ENCODE results near the gene TBXAS1. TPM values are rescaled to one million over a fixed set of nuclear protein-coding genes. Genes with fewer than 3 reads are reported as not detected.

The TBXAS1 gene
- polyA plus RNA-seq, 4 donors, result 22.9 to 28.9 (median 25.4) TPM

DNA sequence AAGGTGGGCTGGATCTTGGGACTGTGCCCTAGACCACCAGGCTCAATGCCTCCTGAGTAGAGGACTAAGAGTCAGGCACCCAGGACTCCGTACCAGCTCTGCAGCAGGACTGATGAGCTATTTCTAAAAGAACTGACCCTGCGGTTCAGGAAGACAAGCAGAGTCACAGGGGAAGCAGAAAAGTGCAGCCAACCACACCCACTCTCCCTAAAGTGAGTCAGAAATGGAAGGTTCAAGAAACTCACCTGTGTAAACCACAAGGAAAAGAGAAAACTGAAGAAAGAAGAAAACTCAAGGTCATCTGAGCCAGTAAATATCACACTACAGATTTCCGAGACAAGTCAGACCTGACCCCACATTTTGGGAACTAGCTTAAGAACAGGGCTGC is 231.2 kb downstream of the TBXAS1 start:
- DNase-seq (ENCODE audit: low read depth in 4 of 4, low spot score in 3 of 4), result no peak

- no peak for DNase-seq (ENCODE audit: low read depth in 4 of 4, low spot score in 3 of 4)
Measured at GRCh38 chr7:140060788-140061606, 231.9 kb downstream of the TBXAS1 start.

- DNase-seq (ENCODE audit: low read depth in 4 of 4, low spot score in 3 of 4), result no peak
Measured at GRCh38 chr7:140061607-140061930, 232.5 kb downstream of the TBXAS1 start.

DNA sequence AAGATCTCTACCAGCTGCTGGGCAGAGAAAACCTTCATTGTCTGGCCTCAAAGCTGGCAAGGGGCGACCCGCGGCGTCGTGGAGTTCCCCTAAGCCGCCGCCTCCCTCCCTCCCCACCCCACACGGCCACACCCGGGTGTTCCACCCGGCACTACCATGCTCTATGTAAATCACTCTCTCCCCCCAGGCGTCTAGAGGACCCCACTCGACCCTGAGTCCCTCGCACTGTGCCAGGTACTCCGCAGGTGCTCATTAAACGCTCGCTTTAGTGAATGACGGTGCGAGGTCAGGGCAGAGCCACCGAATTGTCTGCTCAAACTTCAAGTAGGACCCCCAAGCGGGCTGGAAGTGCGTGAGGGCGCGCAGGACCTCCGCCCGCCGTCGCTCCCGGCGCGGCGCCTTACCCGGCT is 233.1 kb downstream of the TBXAS1 start:
- no peak for DNase-seq (ENCODE audit: low read depth in 4 of 4, low spot score in 3 of 4)

DNA sequence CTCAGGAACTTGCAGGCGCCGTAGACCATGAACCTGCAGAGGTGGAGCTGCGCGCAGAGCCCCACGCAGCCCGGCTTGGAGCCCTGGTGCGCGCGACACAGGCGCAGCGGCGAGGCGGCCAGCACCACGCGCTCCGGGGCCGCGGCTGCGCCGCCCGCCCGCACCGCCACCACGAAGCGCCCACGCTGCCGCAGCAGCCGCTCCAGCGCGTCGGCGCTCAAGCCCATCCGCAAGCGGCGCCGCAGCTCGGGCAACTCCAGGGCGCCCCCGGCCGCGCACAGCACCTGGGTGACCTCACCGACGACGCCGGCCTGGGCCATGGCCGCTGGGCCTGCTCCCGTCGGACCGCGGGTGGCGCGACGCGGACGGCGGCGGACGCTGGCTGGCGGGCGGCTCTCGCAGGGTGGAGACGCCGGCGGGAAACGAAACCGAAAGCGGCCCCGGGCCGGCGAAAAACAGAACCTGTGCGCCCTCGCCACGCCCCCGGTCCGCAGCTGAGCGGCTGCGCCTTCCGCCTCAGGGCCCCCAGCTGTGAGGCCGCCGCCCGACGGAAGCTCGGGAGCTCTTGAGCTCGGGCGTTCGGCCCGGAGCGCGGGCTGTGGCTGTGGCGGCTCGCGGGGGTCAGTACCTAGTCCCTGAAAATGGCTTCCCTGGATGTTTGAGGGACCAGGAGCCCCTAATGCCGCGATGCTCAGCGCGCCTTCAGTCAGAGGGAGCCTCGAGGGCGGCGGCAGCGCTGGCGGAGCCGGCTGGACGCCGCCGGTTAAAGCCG is 233.7 kb downstream of the TBXAS1 start, which contains the start of gene PARP12:
TSS of gene PARP12 (minus strand) at position 424 of the 772 bp plus-strand sequence. CDS start at position 320, 104 bp downstream.
- peak; percentile 61 to 64 (median 63) for DNase-seq (ENCODE audit: low read depth in 4 of 4, low spot score in 3 of 4)

- no peak for DNase-seq (ENCODE audit: low read depth in 4 of 4, low spot score in 3 of 4)
Measured at GRCh38 chr7:140067052-140067451, 238.0 kb downstream of the TBXAS1 start.

DNA sequence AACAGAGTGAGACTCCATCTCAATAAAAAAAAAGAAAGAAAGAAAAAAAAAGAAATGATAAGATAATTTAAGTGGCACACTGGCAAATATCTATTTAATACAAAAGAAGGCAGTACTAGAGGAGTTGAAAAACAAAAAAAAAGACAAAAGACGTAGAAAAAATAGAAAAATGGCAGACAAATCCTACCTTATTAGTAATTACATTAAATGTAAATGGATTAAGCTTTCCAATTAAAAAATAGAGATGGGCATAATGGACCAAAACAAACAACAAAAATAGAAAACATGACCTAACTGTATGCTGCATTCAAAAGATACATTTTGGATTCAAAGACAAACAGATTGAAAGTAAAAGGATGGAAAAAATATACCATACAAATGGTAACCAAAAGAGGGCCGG is 239.0 kb downstream of the TBXAS1 start:
- DNase-seq (ENCODE audit: low read depth in 4 of 4, low spot score in 3 of 4), result no peak

- DNase-seq (ENCODE audit: low read depth in 4 of 4, low spot score in 3 of 4), result no peak
Measured at GRCh38 chr7:140069298-140069949, 240.4 kb downstream of the TBXAS1 start.

Other genes with a start within 250 kb of the TBXAS1 start
- 10 to 100 TPM; 88.4 to 98.6 (median 97.0) TPM for gene HIPK2, start 51.3 kb upstream of the TBXAS1 start, polyA plus RNA-seq (ENCODE audit: insufficient read length in 4 of 4)
- 10 to 100 TPM; 13.4 to 20.6 (median 15.0) TPM for gene PARP12, start 233.7 kb downstream of the TBXAS1 start, polyA plus RNA-seq (ENCODE audit: insufficient read length in 4 of 4)